Measurements from ENCODE around the gene KBTBD13. TPM values are rescaled to one million over a fixed set of nuclear protein-coding genes. Genes with fewer than 3 reads are reported as not detected.
"Not testable (repeated sequence)": the region's sequence is repeated elsewhere in the genome, so short reads cannot be mapped to it uniquely, and the experiment has no call there.

Gene KBTBD13
- polyA plus RNA-seq, 1 donor (not counting 4 experiments of a cell fraction or from before 2014, with no cell fraction given) = not detected

- Histone ChIP-seq H3K4me2 (ENCODE audit: control insufficient read depth, extremely low read depth, insufficient read depth, low read depth, low read length) (no peak overlapping the region), H4K20me1 (ENCODE audit: control insufficient read depth, extremely low read depth, insufficient read depth, low read length) (no peaks in the 10 kb centered on the region), H3K9me1 (ENCODE audit: control insufficient read depth, extremely low read depth, insufficient read depth, low read length) (no peaks in the 10 kb centered on the region), H2AFZ (ENCODE audit: control insufficient read depth, low read length) (no peak overlapping the region), H3K9ac (ENCODE audit: control insufficient read depth, extremely low read depth, insufficient read depth, low read length) (no peak overlapping the region), H3K79me2 (ENCODE audit: control insufficient read depth, insufficient read depth, low read length) (no peaks in the 10 kb centered on the region), H3K9me3 (ENCODE audit: control insufficient read depth, low read depth, low read length) (no peaks in the 10 kb centered on the region), H3K27ac (ENCODE audit: control insufficient read depth, insufficient read depth, low read length) (no peak overlapping the region), H3K27me3 (ENCODE audit: control insufficient read depth, extremely low read depth, insufficient read depth, low read length) (no peaks in the 10 kb centered on the region), H3K4me3 (ENCODE audit: control insufficient read depth in 2 of 3, extremely low read depth in 1 of 3, insufficient read depth in 2 of 3, low read depth in 1 of 3, low read length in 3 of 3) (no peak overlapping the region), H3K4me1 (ENCODE audit: control insufficient read depth, extremely low read depth, insufficient read depth, low read length) (peaks cover 13% of the 10 kb centered on the region), H3K36me3 (ENCODE audit: control insufficient read depth in 2 of 2, extremely low read depth in 1 of 2, insufficient read depth in 2 of 2, low read length in 2 of 2) (no peaks in the 10 kb centered on the region)
- TF ChIP-seq, protein P1, sequence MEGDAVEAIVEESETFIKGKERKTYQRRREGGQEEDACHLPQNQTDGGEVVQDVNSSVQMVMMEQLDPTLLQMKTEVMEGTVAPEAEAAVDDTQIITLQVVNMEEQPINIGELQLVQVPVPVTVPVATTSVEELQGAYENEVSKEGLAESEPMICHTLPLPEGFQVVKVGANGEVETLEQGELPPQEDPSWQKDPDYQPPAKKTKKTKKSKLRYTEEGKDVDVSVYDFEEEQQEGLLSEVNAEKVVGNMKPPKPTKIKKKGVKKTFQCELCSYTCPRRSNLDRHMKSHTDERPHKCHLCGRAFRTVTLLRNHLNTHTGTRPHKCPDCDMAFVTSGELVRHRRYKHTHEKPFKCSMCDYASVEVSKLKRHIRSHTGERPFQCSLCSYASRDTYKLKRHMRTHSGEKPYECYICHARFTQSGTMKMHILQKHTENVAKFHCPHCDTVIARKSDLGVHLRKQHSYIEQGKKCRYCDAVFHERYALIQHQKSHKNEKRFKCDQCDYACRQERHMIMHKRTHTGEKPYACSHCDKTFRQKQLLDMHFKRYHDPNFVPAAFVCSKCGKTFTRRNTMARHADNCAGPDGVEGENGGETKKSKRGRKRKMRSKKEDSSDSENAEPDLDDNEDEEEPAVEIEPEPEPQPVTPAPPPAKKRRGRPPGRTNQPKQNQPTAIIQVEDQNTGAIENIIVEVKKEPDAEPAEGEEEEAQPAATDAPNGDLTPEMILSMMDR (optimal IDR thresholded peaks at IDR 0.05 in 1 of 3, IDR thresholded peaks at IDR 0.05 in 1 of 3, conservative IDR thresholded peaks at IDR 0.05 in 1 of 3; ENCODE audit: extremely low read depth in 1 of 3, insufficient read depth in 2 of 3, low read length in 3 of 3) = no peak
- TF ChIP-seq EZH2 (IDR thresholded peaks at IDR 0.05; ENCODE audit: low read length) = no peak
- DNase-seq (ENCODE audit: low read depth, low spot score) = no peak
- FAIRE-seq = no peak
- dilution Hi-C loops (cut with MboI; ENCODE audit: extremely low pct_ligation_motif_present, low sequenced_read_pairs) = no loop called here
Measured at GRCh38 chr15:65042776-65043327, 33.7 kb upstream of the KBTBD13 start.

GRCh38 chr15:65044218-65044617, 32.3 kb upstream of the KBTBD13 start:
- H3K9me3 ChIP-seq (ENCODE audit: control insufficient read depth, low read depth, low read length); H2AFZ ChIP-seq (ENCODE audit: control insufficient read depth, low read length); H4K20me1 ChIP-seq (ENCODE audit: control insufficient read depth, extremely low read depth, insufficient read depth, low read length); FAIRE-seq; H3K4me3 ChIP-seq (ENCODE audit: control insufficient read depth in 2 of 3, extremely low read depth in 1 of 3, insufficient read depth in 2 of 3, low read depth in 1 of 3, low read length in 3 of 3); H3K79me2 ChIP-seq (ENCODE audit: control insufficient read depth, insufficient read depth, low read length); H3K27ac ChIP-seq (ENCODE audit: control insufficient read depth, insufficient read depth, low read length); H3K9ac ChIP-seq (ENCODE audit: control insufficient read depth, extremely low read depth, insufficient read depth, low read length); dilution Hi-C loops (cut with MboI; ENCODE audit: extremely low pct_ligation_motif_present, low sequenced_read_pairs); H3K36me3 ChIP-seq (ENCODE audit: control insufficient read depth in 2 of 2, extremely low read depth in 1 of 2, insufficient read depth in 2 of 2, low read length in 2 of 2); H3K27me3 ChIP-seq (ENCODE audit: control insufficient read depth, extremely low read depth, insufficient read depth, low read length); DNase-seq (ENCODE audit: low read depth, low spot score); H3K9me1 ChIP-seq (ENCODE audit: control insufficient read depth, extremely low read depth, insufficient read depth, low read length): not testable (repeated sequence)
- Histone ChIP-seq H3K4me1 (ENCODE audit: control insufficient read depth, extremely low read depth, insufficient read depth, low read length) (peaks cover 13% of the 10 kb centered on the region), H3K4me2 (ENCODE audit: control insufficient read depth, extremely low read depth, insufficient read depth, low read depth, low read length) (peak overlapping the region; percentile 17)

Measured in keratinocyte (primary cell).